Natural killer cell (primary cell): Measurements from ENCODE around the gene ADCK1. TPM values are rescaled to one million over a fixed set of nuclear protein-coding genes. Genes with fewer than 3 reads are reported as not detected.

Source experiments
- ATAC-seq, 3 donors: fragments of 150-1000 bp in 2 of 3; fragments of 200-7000 bp in 1 of 3; cut with Tn5 transposase; 1 replicate in 1 of 3; 2 replicates in 2 of 3; pipeline ENCODE4 v1.10.0; 2021; ENCODE audit warnings: mild to moderate bottlenecking in 2 of 3, moderate library complexity in 2 of 3
- DNase-seq, 2 donors: peaks; one replicate each; pipeline versions ENCODE4 v3.0.0 to v3.0.0-alpha.2; 2013 to 2021; ENCODE audit warnings: mixed read lengths in 1 of 2
- H3K27ac ChIP-seq: one replicate; pipeline ENCODE4 v1.5.1; 2013; ENCODE audit warnings: mild to moderate bottlenecking, low read length
- H3K27me3 ChIP-seq: one replicate; pipeline ENCODE4 v1.6.1; 2013; ENCODE audit warnings: low read length; ENCODE audit not compliant: control insufficient read depth, insufficient read depth
- H3K36me3 ChIP-seq: one replicate; pipeline ENCODE4 v1.6.1; 2013; ENCODE audit warnings: low read length; ENCODE audit not compliant: control insufficient read depth, insufficient read depth
- H3K4me1 ChIP-seq: one replicate; pipeline ENCODE4 v1.6.1; 2013; ENCODE audit warnings: low read length; ENCODE audit not compliant: control insufficient read depth, insufficient read depth
- H3K4me3 ChIP-seq: one replicate; pipeline ENCODE4 v1.5.1; 2013; ENCODE audit warnings: low read length
- H3K9me3 ChIP-seq: one replicate; pipeline ENCODE4 v1.6.1; 2013; ENCODE audit warnings: low read length; ENCODE audit not compliant: control insufficient read depth, insufficient read depth
- H3K27ac Mint-ChIP-seq, 2 donors: one replicate each; pipeline ENCODE4 v1.8.0; 2022; ENCODE audit warnings: mild to moderate bottlenecking in 2 of 2, mixed read lengths in 2 of 2, moderate library complexity in 1 of 2
- H3K27me3 Mint-ChIP-seq, 2 donors: one replicate each; pipeline ENCODE4 v1.8.0; 2022; ENCODE audit warnings: low read depth in 2 of 2, mixed read lengths in 2 of 2
- H3K36me3 Mint-ChIP-seq: one replicate; pipeline ENCODE4 v1.8.0; 2022; ENCODE audit warnings: mixed read lengths
- H3K4me1 Mint-ChIP-seq, 2 donors: one replicate each; pipeline ENCODE4 v1.8.0; 2022; ENCODE audit warnings: mixed read lengths in 2 of 2
- H3K4me3 Mint-ChIP-seq: one replicate; pipeline ENCODE4 v1.8.0; 2022; ENCODE audit warnings: mild to moderate bottlenecking, moderate library complexity, mixed read lengths
- H3K9me3 Mint-ChIP-seq, 2 donors: one replicate each; pipeline ENCODE4 v1.8.0; 2022; ENCODE audit warnings: mixed read lengths in 2 of 2
- WGBS: methylation state at CpG from one replicate; pipeline ENCODE4 v1.1.7; 2013; ENCODE audit warnings: missing lambda C conversion rate; ENCODE audit not compliant: insufficient coverage; 5-methylcytosine and 5-hydroxymethylcytosine counted together
- intact Hi-C: fragments of 100-400 bp; cut with micrococcal nuclease; formaldehyde crosslinking; loops from one replicate; pipeline ENCODE4 v1.14.2; 2022
- total RNA-seq, 4 donors: library from RNA; stranded (reverse); fragments of 120-200 nt in 1 of 4; gene quantifications; one replicate each; pipeline versions ENCODE4 v1.2.3 to v1.2.4, GENCODE V29; 2013 to 2022
- TF ChIP-seq, protein P1 (sequence below): fragments of 200-600 bp; IDR thresholded peaks from one replicate; pipeline ENCODE4 v1.8.0; 2022; ENCODE audit warnings: antibody characterized with exemption

Gene ADCK1
- total RNA-seq, 3 donors from 2014 or later (not counting 1 experiment from before 2014, with no cell fraction given): 8.0 to 9.2 (median 8.5) TPM

DNA sequence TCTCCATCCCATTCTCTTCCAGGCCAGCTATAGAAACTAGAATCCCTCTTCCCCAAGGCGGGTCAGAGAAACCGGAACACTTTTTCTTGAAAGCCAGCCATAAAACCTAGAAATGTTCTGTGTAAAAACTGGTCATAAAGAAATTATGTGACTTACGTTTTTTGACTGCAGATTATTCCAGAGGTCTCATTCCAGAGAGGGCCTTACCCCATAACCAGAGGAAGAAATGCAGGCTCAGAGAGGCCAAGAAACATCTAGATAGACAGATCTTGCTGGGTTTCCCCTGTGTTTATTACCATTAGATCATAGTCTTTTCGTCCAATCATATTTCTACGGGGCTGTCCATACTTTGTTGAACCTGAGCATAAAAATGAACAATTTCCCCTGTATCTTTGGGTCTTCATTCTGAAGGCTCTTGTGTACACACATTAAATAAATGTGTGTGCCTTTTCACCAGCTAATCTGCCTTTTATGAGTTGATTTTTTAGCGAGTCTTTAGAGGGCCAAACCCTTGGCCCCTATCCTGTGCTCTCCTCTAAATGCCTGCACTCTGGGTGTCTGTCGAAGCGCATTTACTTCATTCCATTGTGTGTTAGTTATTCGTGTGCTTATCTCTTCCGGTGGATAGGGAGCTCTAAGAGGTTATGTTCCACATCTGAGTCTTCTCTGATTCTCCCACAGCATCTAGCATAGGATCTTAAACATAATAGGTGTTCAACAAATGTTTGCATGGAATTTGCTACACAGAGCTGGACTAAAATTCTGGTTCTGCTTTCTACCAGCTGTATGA, 163.0 kb downstream of the ADCK1 start:
- Mint-ChIP-seq H3K36me3 (no peaks in the 10 kb centered on the region), H3K27ac (no peak overlapping the region), H3K9me3 (no peaks in the 10 kb centered on the region), H3K4me1 (no peaks in the 10 kb centered on the region), H3K27me3 (peaks cover 15 to 21% of the 10 kb centered on the region in 2 donors), H3K4me3 (no peak overlapping the region)
- no peaks in the 10 kb centered on the region for H3K4me1 ChIP-seq
- H3K36me3 ChIP-seq: no peaks in the 10 kb centered on the region
- 89% methylated on average over 6 of the region's 10 CpGs for WGBS
- no peaks in the 10 kb centered on the region for H3K9me3 ChIP-seq
- H3K27me3 ChIP-seq: no peaks in the 10 kb centered on the region
- TF ChIP-seq, protein P1, sequence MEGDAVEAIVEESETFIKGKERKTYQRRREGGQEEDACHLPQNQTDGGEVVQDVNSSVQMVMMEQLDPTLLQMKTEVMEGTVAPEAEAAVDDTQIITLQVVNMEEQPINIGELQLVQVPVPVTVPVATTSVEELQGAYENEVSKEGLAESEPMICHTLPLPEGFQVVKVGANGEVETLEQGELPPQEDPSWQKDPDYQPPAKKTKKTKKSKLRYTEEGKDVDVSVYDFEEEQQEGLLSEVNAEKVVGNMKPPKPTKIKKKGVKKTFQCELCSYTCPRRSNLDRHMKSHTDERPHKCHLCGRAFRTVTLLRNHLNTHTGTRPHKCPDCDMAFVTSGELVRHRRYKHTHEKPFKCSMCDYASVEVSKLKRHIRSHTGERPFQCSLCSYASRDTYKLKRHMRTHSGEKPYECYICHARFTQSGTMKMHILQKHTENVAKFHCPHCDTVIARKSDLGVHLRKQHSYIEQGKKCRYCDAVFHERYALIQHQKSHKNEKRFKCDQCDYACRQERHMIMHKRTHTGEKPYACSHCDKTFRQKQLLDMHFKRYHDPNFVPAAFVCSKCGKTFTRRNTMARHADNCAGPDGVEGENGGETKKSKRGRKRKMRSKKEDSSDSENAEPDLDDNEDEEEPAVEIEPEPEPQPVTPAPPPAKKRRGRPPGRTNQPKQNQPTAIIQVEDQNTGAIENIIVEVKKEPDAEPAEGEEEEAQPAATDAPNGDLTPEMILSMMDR: no peak
- ATAC-seq: no peak
- intact Hi-C loops: no loop called here
- DNase-seq: no peak
- no peak overlapping the region for H3K4me3 ChIP-seq
- H3K27ac ChIP-seq: no peak overlapping the region

DNA sequence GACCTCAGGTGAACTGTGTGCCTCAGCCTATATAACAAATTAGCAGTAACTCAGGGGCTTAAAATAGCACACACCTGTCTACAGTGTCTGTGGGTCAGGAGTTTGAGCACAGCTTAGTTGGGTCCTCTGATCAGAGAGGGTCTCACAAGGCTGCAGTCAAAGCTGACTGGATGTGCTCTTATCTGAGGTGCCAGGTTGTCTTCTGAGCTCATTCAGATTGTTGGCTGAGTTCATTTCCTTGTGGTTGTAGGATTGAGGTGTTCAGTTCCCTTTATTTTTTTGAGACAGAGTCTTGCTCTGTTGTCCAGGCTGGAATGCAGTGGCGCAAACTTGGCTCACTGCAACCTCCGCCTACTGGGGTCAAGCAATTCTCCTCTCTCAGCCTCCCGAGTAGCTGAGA, 164.7 kb downstream of the ADCK1 start:
- TF ChIP-seq, protein P1: no peak
- H3K4me3 ChIP-seq: no peak overlapping the region
- H3K4me3 Mint-ChIP-seq: no peak overlapping the region

GRCh38 chr14:77965050-77965449, 165.1 kb downstream of the ADCK1 start:
- Mint-ChIP-seq H3K27me3 (peaks cover 20 to 27% of the 10 kb centered on the region in 2 donors), H3K9me3 (no peaks in the 10 kb centered on the region), H3K36me3 (no peaks in the 10 kb centered on the region), H3K4me3 (no peak overlapping the region), H3K27ac (no peak overlapping the region), H3K4me1 (no peaks in the 10 kb centered on the region)
- Histone ChIP-seq H3K9me3 (no peaks in the 10 kb centered on the region), H3K36me3 (no peaks in the 10 kb centered on the region), H3K27me3 (no peaks in the 10 kb centered on the region), H3K27ac (no peak overlapping the region), H3K4me3 (no peak overlapping the region), H3K4me1 (no peaks in the 10 kb centered on the region)
- intact Hi-C loops: no loop called here
- TF ChIP-seq, protein P1: no peak
- DNase-seq (no peak), ATAC-seq (no peak)
- whole genome bisulfite sequencing: 94% methylated on average over 4 of the region's 4 CpGs

More for the DNA sequence above, 164.7 kb downstream of the ADCK1 start:
- no peaks in the 10 kb centered on the region for H3K36me3 ChIP-seq
- Mint-ChIP-seq H3K27me3 (peaks cover 20 to 23% of the 10 kb centered on the region in 2 donors), H3K9me3 (no peaks in the 10 kb centered on the region), H3K27ac (no peak overlapping the region), H3K36me3 (no peaks in the 10 kb centered on the region), H3K4me1 (no peaks in the 10 kb centered on the region)
- ATAC-seq: no peak
- no peak overlapping the region for H3K27ac ChIP-seq
- no peaks in the 10 kb centered on the region for H3K4me1 ChIP-seq
- intact Hi-C loops: no loop called here
- no peak for DNase-seq
- H3K27me3 ChIP-seq: no peaks in the 10 kb centered on the region
- WGBS: 97% methylated on average over 3 of the region's 3 CpGs
- no peaks in the 10 kb centered on the region for H3K9me3 ChIP-seq
